Endodermal cell (in vitro differentiated cells): ENCODE measurements around the gene ENC1. TPM values are rescaled to one million over a fixed set of nuclear protein-coding genes. Genes with fewer than 3 reads are reported as not detected.

ENCODE experiments used
- DNase-seq: peaks from one replicate; pipeline ENCODE4 v3.0.0-alpha.2; 2017
- H3K27ac ChIP-seq: 2 replicates; pipeline ENCODE4 v1.5.1; 2013; ENCODE audit warnings: mild to moderate bottlenecking, low read depth, low read length, moderate library complexity
- H3K27me3 ChIP-seq: 2 replicates; pipeline ENCODE4 v1.6.1; 2013; ENCODE audit warnings: mild to moderate bottlenecking, low read length, moderate library complexity; ENCODE audit not compliant: insufficient read depth, control insufficient read depth, poor library complexity, severe bottlenecking
- H3K36me3 ChIP-seq: 2 replicates; pipeline ENCODE4 v1.7.0; 2013; ENCODE audit warnings: mild to moderate bottlenecking, low read length, moderate library complexity; ENCODE audit not compliant: control insufficient read depth, insufficient read depth
- H3K4me1 ChIP-seq: one replicate; pipeline ENCODE4 v1.7.0; 2013; ENCODE audit warnings: low read length; ENCODE audit not compliant: control insufficient read depth, insufficient read depth
- H3K4me3 ChIP-seq: 2 replicates; pipeline ENCODE4 v1.5.1; 2013; ENCODE audit warnings: mild to moderate bottlenecking, low read length, moderate library complexity
- H3K9ac ChIP-seq: 2 replicates; pipeline ENCODE4 v1.6.1; 2013; ENCODE audit warnings: mild to moderate bottlenecking, low read length, moderate library complexity; ENCODE audit not compliant: poor library complexity, severe bottlenecking; ENCODE audit errors: extremely low read depth
- H3K9me3 ChIP-seq: 2 replicates; pipeline ENCODE4 v1.6.1; 2013; ENCODE audit warnings: mild to moderate bottlenecking, low read length, moderate library complexity; ENCODE audit not compliant: control insufficient read depth
- H3K27ac Mint-ChIP-seq: 2 replicates; pipeline ENCODE4 v1.8.0; 2020; ENCODE audit warnings: mixed read lengths
- H3K27me3 Mint-ChIP-seq: 2 replicates; pipeline ENCODE4 v1.8.0; 2021; ENCODE audit warnings: mild to moderate bottlenecking, mixed read lengths; ENCODE audit not compliant: insufficient read depth
- H3K36me3 Mint-ChIP-seq: 2 replicates; pipeline ENCODE4 v1.8.0; 2020; ENCODE audit warnings: low read depth, mixed read lengths
- H3K4me1 Mint-ChIP-seq: 2 replicates; pipeline ENCODE4 v1.8.0; 2020; ENCODE audit warnings: mixed read lengths
- H3K4me3 Mint-ChIP-seq: 2 replicates; pipeline ENCODE4 v1.8.0; 2020; ENCODE audit warnings: mild to moderate bottlenecking, moderate library complexity, mixed read lengths
- H3K9me3 Mint-ChIP-seq: 2 replicates; pipeline ENCODE4 v1.8.0; 2020; ENCODE audit warnings: mild to moderate bottlenecking, mixed read lengths
- WGBS, 2 experiments: methylation state at CpG; one replicate each; pipeline versions ENCODE4 v1.1.5 to v1.1.7; 2013; ENCODE audit warnings: missing lambda C conversion rate in 2 of 2, mixed read lengths in 1 of 2; ENCODE audit not compliant: insufficient coverage in 1 of 2, insufficient read length in 1 of 2; 5-methylcytosine and 5-hydroxymethylcytosine counted together
- total RNA-seq, 2 donors: library from RNA; stranded (reverse); fragmentation: NEBNext Ultra II Directional in 1 of 2; extraction: Animal tissue kit (Norgen Biotek cat#: 25700) in 1 of 2; gene quantifications; 2 replicates in 1 of 2; 3 replicates in 1 of 2; pipeline ENCODE4 v1.2.1, GENCODE V29; 2021
- TF ChIP-seq, protein P1 (sequence below): fragments of 200-600 bp; sonication (generic); conservative IDR thresholded peaks from 2 replicates; pipeline ENCODE4 v1.5.0; 2021; ENCODE audit warnings: antibody characterized with exemption, mild to moderate bottlenecking

The ENC1 gene
- total RNA-seq, 2 donors from 2014 or later: 64.2 to 70.8 TPM

DNA sequence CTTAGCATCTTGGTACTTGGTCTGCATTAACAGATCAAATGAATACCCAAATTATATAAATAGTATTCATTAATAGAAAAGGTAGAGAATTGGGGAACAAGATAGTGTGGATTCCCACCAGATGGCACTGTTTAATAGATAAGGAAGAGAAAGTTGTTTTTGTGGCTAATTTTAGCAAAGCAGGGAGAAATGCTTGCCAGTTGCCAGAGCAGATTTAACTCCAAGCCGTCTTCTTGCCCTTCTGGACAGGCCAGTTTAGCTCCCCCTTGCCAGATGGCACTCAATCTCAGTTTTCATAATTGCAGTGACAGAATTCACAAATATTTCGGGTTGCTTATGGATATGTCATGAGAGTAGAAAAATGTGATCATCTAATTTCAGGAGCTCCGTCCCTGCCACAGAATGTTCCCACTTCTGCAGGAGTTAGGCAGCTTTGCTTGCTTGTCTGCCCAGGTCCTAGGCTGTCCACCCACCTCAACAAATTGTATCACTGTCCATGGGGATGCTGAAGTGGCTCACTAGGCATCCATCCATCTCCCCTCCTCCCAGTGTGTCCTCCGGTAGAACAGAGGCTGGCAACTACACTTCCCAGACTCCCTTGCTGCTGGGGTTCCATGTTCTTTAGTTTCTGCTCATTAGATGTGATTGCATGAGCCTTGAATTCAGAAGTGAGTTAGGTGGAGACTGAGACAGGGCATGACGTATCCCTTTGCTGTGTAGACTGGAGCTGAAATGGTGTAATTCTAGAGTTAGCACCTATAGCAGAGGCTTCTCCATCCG is 32.7 kb upstream of the ENC1 start:
- DNase-seq: no peak
- Histone ChIP-seq H3K27ac (no peak overlapping the region), H3K4me3 (no peak overlapping the region), H3K9ac (no peak overlapping the region), H3K9me3 (peaks cover 5% of the 10 kb centered on the region), H3K4me1 (no peaks in the 10 kb centered on the region), H3K36me3 (no peaks in the 10 kb centered on the region), H3K27me3 (no peaks in the 10 kb centered on the region)
- no peak overlapping the region for H3K4me3 Mint-ChIP-seq
- H3K27ac Mint-ChIP-seq: no peak overlapping the region
- H3K4me1 Mint-ChIP-seq: peaks cover 5% of the 10 kb centered on the region
- TF ChIP-seq, protein P1, sequence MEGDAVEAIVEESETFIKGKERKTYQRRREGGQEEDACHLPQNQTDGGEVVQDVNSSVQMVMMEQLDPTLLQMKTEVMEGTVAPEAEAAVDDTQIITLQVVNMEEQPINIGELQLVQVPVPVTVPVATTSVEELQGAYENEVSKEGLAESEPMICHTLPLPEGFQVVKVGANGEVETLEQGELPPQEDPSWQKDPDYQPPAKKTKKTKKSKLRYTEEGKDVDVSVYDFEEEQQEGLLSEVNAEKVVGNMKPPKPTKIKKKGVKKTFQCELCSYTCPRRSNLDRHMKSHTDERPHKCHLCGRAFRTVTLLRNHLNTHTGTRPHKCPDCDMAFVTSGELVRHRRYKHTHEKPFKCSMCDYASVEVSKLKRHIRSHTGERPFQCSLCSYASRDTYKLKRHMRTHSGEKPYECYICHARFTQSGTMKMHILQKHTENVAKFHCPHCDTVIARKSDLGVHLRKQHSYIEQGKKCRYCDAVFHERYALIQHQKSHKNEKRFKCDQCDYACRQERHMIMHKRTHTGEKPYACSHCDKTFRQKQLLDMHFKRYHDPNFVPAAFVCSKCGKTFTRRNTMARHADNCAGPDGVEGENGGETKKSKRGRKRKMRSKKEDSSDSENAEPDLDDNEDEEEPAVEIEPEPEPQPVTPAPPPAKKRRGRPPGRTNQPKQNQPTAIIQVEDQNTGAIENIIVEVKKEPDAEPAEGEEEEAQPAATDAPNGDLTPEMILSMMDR: peak; percentile 67
- no peaks in the 10 kb centered on the region for H3K36me3 Mint-ChIP-seq
- no peaks in the 10 kb centered on the region for H3K9me3 Mint-ChIP-seq
- WGBS, 2 experiments: 87 to 90% methylated on average over 4 to 6 of the region's 6 CpGs
- no peaks in the 10 kb centered on the region for H3K27me3 Mint-ChIP-seq

DNA sequence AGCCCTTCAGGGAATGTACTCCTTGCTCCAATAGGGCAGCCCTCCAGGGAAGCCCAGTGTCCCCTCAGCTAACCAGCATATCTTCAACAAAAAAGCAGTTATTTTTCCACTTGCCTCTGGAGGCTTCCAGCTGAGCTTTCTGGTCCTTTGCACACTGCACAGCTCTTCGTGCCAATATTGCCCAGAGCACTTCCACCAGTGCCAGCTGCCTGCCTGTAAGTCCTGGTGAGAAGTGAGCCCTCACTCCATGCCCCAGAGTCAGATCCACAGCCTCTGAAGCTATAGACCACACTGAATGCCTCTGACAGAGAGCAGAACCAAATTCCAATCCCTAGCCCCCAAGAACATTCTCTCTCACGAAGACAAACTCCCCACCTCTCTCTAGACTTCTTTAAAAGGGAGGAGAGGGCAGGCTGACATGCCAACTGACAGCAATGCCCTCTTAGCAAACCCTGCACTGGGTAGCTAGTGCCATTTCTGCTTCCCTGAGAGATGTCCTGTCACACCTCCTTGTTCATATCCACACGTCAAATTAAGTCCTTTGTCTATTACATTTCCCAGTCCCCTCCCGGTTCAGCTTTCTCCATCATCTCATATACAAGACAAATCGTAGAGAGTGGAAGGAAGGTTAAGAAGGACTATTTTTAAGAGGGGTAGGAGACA is 31.8 kb upstream of the ENC1 start:
- DNase-seq: no peak
- no peaks in the 10 kb centered on the region for H3K27me3 ChIP-seq
- H3K27ac ChIP-seq: no peak overlapping the region
- WGBS, 2 experiments: 76 to 87% methylated on average over 1 to 5 of the region's 5 CpGs
- Mint-ChIP-seq H3K27ac (no peak overlapping the region), H3K27me3 (no peaks in the 10 kb centered on the region), H3K4me3 (no peak overlapping the region), H3K36me3 (no peaks in the 10 kb centered on the region), H3K4me1 (peaks cover 5% of the 10 kb centered on the region), H3K9me3 (no peaks in the 10 kb centered on the region)
- H3K36me3 ChIP-seq: no peaks in the 10 kb centered on the region
- no peak overlapping the region for H3K9ac ChIP-seq
- no peak overlapping the region for H3K4me3 ChIP-seq
- H3K9me3 ChIP-seq: peaks cover 5% of the 10 kb centered on the region
- TF ChIP-seq, protein P1: no peak
- H3K4me1 ChIP-seq: no peaks in the 10 kb centered on the region

DNA sequence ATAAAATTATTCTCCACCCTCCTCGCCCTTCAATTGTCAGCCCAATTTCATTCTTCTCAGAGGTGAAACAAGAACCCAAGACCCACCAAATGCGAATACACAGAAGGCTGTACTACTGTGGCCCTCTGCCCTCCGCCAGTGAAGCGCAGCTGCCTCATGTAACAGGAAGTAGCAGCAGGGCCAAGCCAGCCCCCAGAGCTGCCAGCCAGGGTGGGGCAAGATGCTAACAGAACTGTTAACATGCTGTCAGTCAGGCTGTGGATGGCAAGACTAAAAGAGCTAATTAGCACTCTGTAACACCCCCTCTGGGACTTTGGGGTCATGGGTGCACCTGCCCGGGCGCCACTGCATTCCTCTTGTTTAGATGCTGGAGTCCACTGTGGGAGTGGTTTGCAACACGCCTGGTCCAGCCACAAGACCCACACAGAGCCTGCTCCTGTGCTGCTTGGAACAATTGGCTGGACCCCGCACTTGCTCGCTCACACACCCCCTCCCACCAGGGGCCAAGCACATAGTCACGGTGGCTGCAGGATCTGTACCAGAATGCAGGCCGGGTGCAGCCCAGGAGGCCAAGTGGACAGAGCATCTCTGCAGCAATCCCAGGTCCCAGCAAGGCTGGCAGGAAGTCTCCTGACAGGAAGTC is 30.0 kb upstream of the ENC1 start:
- no peak overlapping the region for H3K9ac ChIP-seq
- WGBS, 2 experiments: 89 to 94% methylated on average over 5 to 11 of the region's 11 CpGs
- Mint-ChIP-seq H3K27ac (no peak overlapping the region), H3K27me3 (no peaks in the 10 kb centered on the region), H3K9me3 (no peaks in the 10 kb centered on the region), H3K36me3 (no peaks in the 10 kb centered on the region), H3K4me3 (no peak overlapping the region), H3K4me1 (peaks cover 5% of the 10 kb centered on the region)
- no peaks in the 10 kb centered on the region for H3K4me1 ChIP-seq
- no peaks in the 10 kb centered on the region for H3K36me3 ChIP-seq
- H3K4me3 ChIP-seq: no peak overlapping the region
- TF ChIP-seq, protein P1: no peak
- no peak for DNase-seq
- no peaks in the 10 kb centered on the region for H3K27me3 ChIP-seq
- H3K9me3 ChIP-seq: peaks cover 5% of the 10 kb centered on the region
- no peak overlapping the region for H3K27ac ChIP-seq
